GM21529 (cell line): ENCODE data around the gene PRRG3.

Experiments
- ATAC-seq: cut with Tn5 transposase; IDR thresholded peaks from one replicate; pipeline ENCODE4 v1.9.1; 2021; ENCODE audit not compliant: unreplicated experiment

PRRG3 gene

DNA sequence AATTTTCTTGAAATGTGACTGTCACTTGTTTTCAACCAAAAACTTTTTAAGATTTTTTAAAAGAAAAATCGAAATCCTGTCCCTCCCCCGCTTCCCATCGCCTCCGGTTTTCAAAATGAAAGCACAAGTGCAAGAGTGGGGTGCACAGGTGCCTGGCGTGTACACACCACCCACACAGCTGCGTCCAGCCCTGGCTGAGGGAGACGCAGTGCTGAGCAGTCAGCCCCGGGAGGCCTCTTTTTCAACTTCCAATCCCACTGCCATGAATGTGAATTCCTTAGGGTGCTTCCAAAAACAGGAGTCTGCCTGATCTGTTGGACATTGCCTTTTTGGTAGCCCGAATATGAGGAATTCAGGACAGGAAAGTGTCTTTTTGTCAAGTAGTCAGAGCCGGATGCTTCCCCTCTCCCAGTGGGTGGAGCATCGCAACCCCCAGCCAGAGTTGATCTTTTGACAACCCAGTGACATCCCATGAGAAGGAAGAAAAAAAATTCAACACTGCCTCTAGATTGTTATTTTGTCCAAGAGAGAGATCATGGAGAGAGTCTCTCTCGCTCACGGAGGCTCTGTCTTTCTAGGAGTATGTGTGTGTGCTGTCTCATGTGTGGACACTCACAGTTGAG, 8.9 kb downstream of the PRRG3 start:
- no peak for ATAC-seq

- no peak for ATAC-seq
These were observed 13.6 kb downstream of the PRRG3 start for GRCh38 chrX:151708821-151709220.

- no peak for ATAC-seq
These were observed 15.2 kb downstream of the PRRG3 start for GRCh38 chrX:151710457-151710856.

DNA sequence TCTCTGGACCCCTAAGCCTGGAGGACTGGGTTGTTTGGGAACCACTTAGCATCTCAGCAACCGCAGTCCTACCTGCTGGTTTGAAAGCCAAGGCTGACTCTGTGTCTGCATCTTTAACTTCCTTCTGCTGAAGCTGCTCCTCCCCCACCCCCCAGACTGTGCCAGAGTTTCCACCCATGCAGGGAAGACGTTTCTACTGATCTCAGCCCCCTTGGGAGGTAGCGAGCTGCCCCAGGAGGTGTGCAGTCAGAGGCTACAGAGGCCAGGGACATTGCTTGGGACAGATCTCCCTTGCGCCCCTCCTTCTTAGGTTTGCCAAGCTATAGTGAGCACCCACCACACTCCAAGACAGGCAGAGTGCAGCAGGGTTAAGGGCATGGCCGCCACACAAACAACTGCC, 15.9 kb downstream of the PRRG3 start:
- ATAC-seq = no peak

- no peak for ATAC-seq
These were observed 16.5 kb downstream of the PRRG3 start for GRCh38 chrX:151711787-151712186.

DNA sequence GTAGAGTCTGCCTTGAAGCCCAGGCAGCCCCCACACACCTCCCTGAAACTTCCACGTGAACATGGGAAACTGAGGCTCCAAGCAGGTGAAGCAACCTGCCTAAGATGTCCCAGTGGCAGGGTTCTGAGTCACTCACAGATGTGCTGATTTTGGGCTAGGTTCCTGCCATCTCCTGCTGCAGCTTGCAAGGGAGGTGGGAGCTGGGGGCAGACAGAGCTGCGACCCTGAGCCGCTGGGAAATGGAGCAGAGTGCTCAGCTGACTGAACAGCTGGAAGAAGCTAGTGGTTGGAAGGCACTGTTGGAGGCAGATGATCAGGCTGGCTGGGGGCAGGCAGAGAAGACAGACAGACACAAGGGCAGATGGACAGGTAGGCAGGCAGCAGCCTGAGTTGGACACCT, 17.0 kb downstream of the PRRG3 start:
- ATAC-seq = no peak

DNA sequence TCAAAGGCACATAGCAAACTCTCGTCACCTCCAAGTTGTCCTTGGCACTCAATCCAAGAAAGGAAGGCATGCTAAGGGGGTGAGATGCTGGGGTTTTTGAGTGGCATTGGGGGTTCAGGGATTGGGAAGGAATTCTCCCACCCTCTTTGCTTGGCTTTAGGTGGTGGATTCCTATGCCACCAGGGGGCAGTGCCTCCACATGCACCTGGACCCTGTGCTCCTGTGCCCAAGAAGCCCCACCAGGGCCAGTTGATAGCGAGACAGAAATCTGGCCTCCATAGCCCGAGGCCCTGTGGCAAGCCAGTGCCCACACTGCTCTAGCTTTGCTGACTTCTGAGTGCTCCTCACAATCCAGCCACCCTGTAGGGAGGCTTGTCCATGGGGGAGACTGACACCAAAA, 18.6 kb downstream of the PRRG3 start:
- ATAC-seq = peak; percentile 56

GRCh38 chrX:151714362-151714761, 19.1 kb downstream of the PRRG3 start:
- no peak for ATAC-seq

GRCh38 chrX:151715752-151716151, 20.5 kb downstream of the PRRG3 start, which contains the start of gene FATE1:
FATE1 (plus strand) TSS chrX:151716035; CDS start chrX:151716120, 85 bp downstream.
- ATAC-seq = no peak

- peak; percentile 61 for ATAC-seq
These were observed 27.1 kb downstream of the PRRG3 start for GRCh38 chrX:151722241-151722846.

DNA sequence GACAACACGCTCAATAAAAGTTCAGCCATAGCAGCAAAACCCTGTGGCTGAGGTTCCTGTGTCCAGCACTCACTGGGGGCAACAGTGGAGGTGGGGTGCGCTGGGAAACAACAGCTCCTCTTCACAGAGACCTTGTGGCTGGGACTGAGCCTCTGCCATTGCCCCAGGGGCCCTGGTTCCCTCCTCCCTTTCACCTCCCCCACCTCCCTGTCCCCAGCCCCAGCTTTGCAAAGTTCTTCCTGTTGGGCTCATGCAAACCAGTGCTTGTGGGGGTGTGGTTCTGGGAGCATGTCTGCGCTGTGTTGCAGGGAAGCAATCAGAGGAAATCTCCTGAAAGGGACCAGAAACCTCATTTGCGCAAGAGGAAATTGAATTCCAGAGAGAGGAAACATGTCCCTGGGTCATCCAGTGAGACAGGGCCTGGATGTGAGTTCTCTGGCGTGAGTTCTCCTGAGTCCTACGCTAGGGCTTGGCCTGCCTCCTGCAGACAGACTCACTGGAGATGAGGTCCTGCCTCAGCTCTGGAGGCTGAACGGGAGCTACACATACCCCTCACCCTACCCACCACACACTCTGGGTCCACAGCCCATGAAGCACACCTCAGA, 28.0 kb downstream of the PRRG3 start:
- ATAC-seq = no peak

- no peak for ATAC-seq
These were observed 29.5 kb downstream of the PRRG3 start for GRCh38 chrX:151724563-151725337.

GRCh38 chrX:151725338-151725614, 30.0 kb downstream of the PRRG3 start:
- ATAC-seq = no peak

DNA sequence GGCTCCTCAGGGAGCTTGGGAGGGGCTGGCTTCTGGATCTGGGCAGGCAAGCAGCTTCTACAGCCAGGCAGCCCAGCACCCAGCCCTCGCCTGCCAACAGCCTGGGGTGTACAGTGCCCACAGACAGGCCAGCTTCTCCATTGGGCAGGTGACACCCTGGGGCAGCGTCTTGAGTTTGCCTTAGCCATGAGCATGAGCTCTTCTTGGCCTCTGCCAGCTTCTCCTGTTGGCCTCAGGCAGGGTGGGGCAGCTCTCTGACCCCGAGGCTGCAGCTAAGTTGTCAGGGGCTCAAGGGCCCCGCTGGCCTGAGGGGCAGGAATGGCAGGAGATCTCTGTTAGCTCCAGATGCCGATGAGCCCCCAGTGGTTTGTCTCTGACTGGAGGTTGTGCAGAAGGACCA, 31.5 kb downstream of the PRRG3 start:
- ATAC-seq = no peak

- ATAC-seq = no peak
These were observed 32.1 kb downstream of the PRRG3 start for GRCh38 chrX:151727346-151727745.

DNA sequence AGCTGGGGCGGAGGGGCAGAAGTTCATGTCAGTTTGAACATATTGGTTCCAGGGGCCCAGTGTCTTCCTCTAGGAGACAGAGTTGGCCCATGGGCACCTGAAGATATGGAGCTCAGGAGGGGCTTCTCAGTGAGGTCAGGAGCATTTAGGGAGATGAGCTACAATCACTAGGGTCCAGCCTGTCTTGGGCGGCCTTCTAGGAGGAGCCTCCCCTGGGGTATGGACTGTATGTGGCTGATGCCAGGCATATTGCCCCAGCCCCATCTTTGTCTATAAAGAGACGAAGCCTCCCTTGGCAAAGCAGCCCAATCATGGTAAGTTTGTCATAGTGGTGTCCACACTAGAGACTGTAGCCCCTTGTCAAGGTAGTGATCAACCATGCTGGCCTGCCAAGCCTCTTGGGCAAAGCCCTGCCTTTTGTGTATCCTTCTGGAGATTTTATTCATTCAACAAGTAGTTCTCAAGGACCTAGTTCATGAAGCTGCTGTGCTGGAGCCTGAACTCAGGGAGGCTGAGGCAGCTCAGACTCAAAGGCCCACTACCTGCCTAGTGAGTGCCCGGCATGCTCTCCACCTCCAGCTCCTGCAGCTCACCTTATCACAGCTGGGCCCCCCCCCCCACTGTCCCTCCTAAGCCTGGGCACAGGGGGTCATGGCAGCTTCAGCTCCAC, 33.9 kb downstream of the PRRG3 start:
- no peak for ATAC-seq

DNA sequence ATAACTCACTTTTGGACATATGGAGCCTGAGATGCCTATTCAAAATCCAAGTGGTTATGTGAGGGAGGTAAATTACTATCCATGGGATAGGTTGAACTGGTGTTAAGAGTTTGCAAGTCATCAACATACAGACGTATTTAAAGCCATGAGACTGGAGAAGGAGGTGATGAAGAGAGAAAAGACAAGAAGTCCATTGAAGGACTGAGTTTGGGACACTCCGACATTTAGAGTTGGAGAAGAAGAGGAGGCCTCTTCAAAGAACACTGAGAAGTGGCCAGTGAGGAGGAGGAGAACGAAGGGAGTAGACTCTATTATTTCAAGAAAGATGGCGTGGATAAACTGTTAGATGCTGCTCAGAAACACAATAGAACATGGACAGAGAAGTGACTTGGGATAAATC, 39.2 kb downstream of the PRRG3 start, which contains the start of gene CNGA2:
Gene CNGA2 (plus strand): TSS at position 301 of the 400 bp plus-strand sequence. CDS start 3,738 bp downstream, outside the sequence.
- ATAC-seq = no peak

- ATAC-seq = no peak
These were observed 40.0 kb downstream of the PRRG3 start for GRCh38 chrX:151735219-151735618.

DNA sequence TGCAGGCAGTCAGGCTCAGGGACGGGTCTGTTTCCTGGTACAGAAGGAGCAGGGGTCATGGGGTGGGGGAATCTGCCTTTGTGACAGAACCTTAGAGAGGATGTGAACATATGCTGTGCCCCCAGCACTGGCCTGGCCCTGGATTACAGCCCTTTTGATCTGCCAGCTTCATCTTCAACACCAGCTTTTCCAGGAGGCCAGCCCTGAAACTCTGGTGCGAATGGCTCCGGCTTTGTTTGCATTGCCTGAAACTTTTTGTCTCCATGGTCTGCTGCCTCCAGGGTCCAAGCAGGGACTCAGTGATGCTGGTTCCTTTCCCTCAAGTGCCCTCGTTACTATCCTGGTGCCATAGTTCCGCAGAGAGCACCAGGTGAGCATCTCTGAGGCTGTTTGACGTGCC, 41.4 kb downstream of the PRRG3 start:
- no peak for ATAC-seq

DNA sequence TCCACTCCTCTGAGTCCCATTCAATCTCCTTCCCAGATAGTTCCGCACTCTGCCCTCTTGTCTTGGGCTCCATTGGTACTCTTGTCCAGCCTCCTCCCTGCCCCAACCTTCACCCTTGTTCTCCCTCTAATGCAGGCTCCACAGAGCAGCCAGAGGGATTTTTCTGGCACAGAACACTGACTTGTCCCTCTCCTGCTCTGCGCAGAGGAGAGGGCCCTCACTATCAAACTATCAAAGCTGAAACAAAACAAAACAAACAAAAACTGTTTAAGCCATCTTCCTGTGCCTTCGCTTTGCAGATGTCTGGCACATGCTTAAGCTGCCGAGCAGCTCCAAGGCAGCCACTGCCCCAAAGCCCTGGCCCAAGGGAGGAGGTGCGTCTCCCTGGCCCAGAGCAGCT, 42.2 kb downstream of the PRRG3 start:
- no peak for ATAC-seq

- ATAC-seq = no peak
These were observed 43.5 kb downstream of the PRRG3 start for GRCh38 chrX:151738751-151739150.
